HCT116 (cell line): ENCODE results near the gene STRAP. TPM values are rescaled to one million over a fixed set of nuclear protein-coding genes. Genes with fewer than 3 reads are reported as not detected.
A peak's percentile ranks its signal among the peaks of the same experiment; 100 is the strongest.

Source experiments
- ATAC-seq: fragments of 200-7000 bp; cut with Tn5 transposase; 2 replicates; pipeline ENCODE4 v1.9.1; 2020; ENCODE audit warnings: mild to moderate bottlenecking, moderate library complexity
- BruUV-seq: library from RNA; stranded (reverse); fragments of 400-500 nt; replicated peaks from 2 replicates; lab custom pipeline; 2021; lab: Mats Ljungman, UMichigan
- CTCF ChIA-PET: fragments of 300-600 bp; sonication (Branson Sonifier 250); formaldehyde crosslinking; loops from one replicate; lab custom pipeline; 2021; ENCODE audit warnings: antibody characterized with exemption; lab: Charles Lee
- POLR2A ChIA-PET: fragments of 300-600, 350-600 bp; sonication (Branson Sonifier 250); formaldehyde crosslinking; loops from one replicate; lab custom pipeline; 2021; ENCODE audit warnings: antibody characterized with exemption; lab: Charles Lee
- RAD21 ChIA-PET, 2 experiments: fragments of 300-600 bp; sonication (Branson Sonifier 250); formaldehyde crosslinking; loops; one replicate each; lab custom pipeline; 2023; ENCODE audit warnings: low total read pairs in 2 of 2; ENCODE audit not compliant: uncharacterized antibody in 2 of 2, unreplicated experiment in 2 of 2, low non-redundant PET in 1 of 2; lab: Charles Lee
- DNase-seq: peaks from one replicate; pipeline ENCODE4 v3.0.0-alpha.2; 2010; ENCODE audit warnings: low read depth, low spot score
- H2AFZ ChIP-seq: fragments of 200-600 bp; shearing (Covaris generic), sonication (generic); 2 replicates; pipeline ENCODE4 v1.6.1; 2017; ENCODE audit warnings: low read depth, mixed run types, mixed read lengths, antibody characterized with exemption, low read length; ENCODE audit not compliant: poor library complexity, severe bottlenecking
- H3K27ac ChIP-seq: 2 replicates; pipeline ENCODE4 v1.5.1; 2012; ENCODE audit warnings: low read depth, low read length
- H3K27me3 ChIP-seq: fragments of 200-600 bp; sonication (generic); 2 replicates; pipeline ENCODE4 v1.6.1; 2016; ENCODE audit warnings: mixed run types, low read length, mixed read lengths; ENCODE audit not compliant: insufficient read depth
- H3K36me3 ChIP-seq, 2 experiments: fragments of 200-500 bp in 1 of 2; fragments of 200-600 bp in 1 of 2; sonication (Bioruptor generic) in 1 of 2; sonication (generic) in 1 of 2; 2 replicates each; pipeline versions ENCODE4 v1.5.1 to v1.6.1; 2014 to 2016; ENCODE audit warnings: low read length in 2 of 2, inconsistent platforms in 1 of 2, mixed read lengths in 1 of 2, mixed run types in 1 of 2; ENCODE audit not compliant: insufficient read depth in 2 of 2, control insufficient read depth in 1 of 2
- H3K4me1 ChIP-seq, 2 experiments: fragments of 200-600 bp in 1 of 2; sonication (generic) in 1 of 2; 2 replicates each; pipeline versions ENCODE4 v1.5.1 to v1.6.1; 2012 to 2017; ENCODE audit warnings: low read length in 2 of 2, inconsistent platforms in 1 of 2, mild to moderate bottlenecking in 1 of 2, mixed read lengths in 1 of 2, mixed run types in 1 of 2, moderate library complexity in 1 of 2; ENCODE audit not compliant: insufficient read depth in 2 of 2, control insufficient read depth in 1 of 2
- H3K4me2 ChIP-seq: fragments of 200-600 bp; sonication (generic); 2 replicates; pipeline ENCODE4 v1.6.1; 2017; ENCODE audit warnings: mixed run types, low read length, mixed read lengths
- H3K4me3 ChIP-seq, 2 experiments: fragments of 200-600 bp in 1 of 2; sonication (generic) in 1 of 2; replicated peaks in 1 of 2; 2 replicates each; pipeline ENCODE4 v1.5.1; 2011 to 2016; ENCODE audit warnings: low read length in 2 of 2, control low read depth in 1 of 2, low read depth in 1 of 2, mild to moderate bottlenecking in 1 of 2, mixed read lengths in 1 of 2, mixed run types in 1 of 2
- H3K79me2 ChIP-seq: fragments of 200-600 bp; sonication (generic); 2 replicates; pipeline ENCODE4 v1.6.1; 2017; ENCODE audit warnings: mild to moderate bottlenecking, mixed run types, low read length, moderate library complexity, mixed read lengths; ENCODE audit not compliant: insufficient read depth
- H3K9ac ChIP-seq: fragments of 200-600 bp; sonication (generic); 2 replicates; pipeline ENCODE4 v1.6.1; 2016; ENCODE audit warnings: low read length, mixed read lengths
- H3K9me2 ChIP-seq: fragments of 200-600 bp; sonication (generic), shearing (Covaris generic); 2 replicates; pipeline ENCODE4 v1.6.1; 2017; ENCODE audit warnings: mixed run types, mild to moderate bottlenecking, moderate library complexity; ENCODE audit not compliant: insufficient read depth
- H3K9me3 ChIP-seq, 2 experiments: fragments of 200-500 bp in 1 of 2; fragments of 200-600 bp in 1 of 2; sonication (Bioruptor generic) in 1 of 2; sonication (generic) in 1 of 2; 2 replicates each; pipeline ENCODE4 v1.6.1; 2014 to 2017; ENCODE audit warnings: low read length in 2 of 2, mixed read lengths in 2 of 2, inconsistent platforms in 1 of 2, low read depth in 1 of 2, mild to moderate bottlenecking in 1 of 2, mixed run types in 1 of 2, moderate library complexity in 1 of 2; ENCODE audit not compliant: control insufficient read depth in 1 of 2, insufficient read depth in 1 of 2
- H4K20me1 ChIP-seq: fragments of 200-600 bp; sonication (generic), shearing (Covaris generic); 2 replicates; pipeline ENCODE4 v1.6.1; 2017; ENCODE audit warnings: mixed run types, mild to moderate bottlenecking, moderate library complexity; ENCODE audit not compliant: insufficient read depth
- EGR1 ChIP-seq: IDR thresholded peaks from 2 replicates; pipeline ENCODE4 v1.6.1; 2012; ENCODE audit warnings: low read depth
- ELF1 ChIP-seq: IDR thresholded peaks from 2 replicates; pipeline ENCODE4 v1.6.1; 2012; ENCODE audit warnings: low read depth, borderline replicate concordance
- intact Hi-C: fragments of 100-400 bp; cut with micrococcal nuclease; formaldehyde crosslinking; loops from 2 replicates; pipeline ENCODE4 v1.10.0; 2022
- total RNA-seq: library from RNA; stranded (reverse); gene quantifications from one replicate; pipeline ENCODE4 v1.2.1, GENCODE V29; 2021; ENCODE audit not compliant: unreplicated experiment

The STRAP gene
- total RNA-seq, 1 experiment from 2014 or later, result 156 TPM

DNA sequence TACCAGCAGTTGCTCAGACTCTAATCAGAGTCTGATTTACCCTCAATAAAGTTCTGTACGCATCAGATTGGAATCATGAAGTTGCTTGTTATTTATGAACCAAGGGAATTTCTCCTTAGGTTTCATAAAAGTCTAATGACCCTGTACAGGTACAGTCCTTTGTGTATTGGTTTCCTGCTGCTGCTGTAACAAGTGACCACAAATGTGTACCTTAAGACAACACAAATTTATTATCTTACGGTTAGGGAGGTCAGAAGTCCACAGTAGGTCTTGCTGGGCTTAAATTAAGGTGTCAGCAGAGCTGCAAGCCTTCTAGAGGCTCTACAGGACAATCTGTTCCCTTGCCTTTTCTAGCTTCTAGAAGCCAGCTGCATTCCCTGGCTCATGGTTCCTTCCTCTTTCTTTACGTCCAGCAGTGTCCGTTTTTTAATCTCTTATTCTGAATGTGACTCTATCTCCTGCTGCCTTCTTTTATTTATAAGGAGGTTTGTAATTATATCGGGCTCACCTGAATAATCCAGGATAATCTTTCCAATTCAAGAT, 22.3 kb downstream of the STRAP start:
- Histone ChIP-seq H3K9ac (no peak overlapping the region), H3K4me1 (peaks cover 0 to under 1% of the 10 kb centered on the region in 2 experiments; a peak in 1 of 4 replicates), H3K4me2 (no peak overlapping the region), H2AFZ (no peak overlapping the region), H3K27ac (no peak overlapping the region), H4K20me1 (0 out of 2 replicates have a peak, but pooled peaks cover 4% of the 10 kb centered on the region)
- ChIA-PET CTCF (no interaction called here), RAD21 (no interaction called here), POLR2A (no interaction called here)
- BruUV-seq, result no TSS peak
- intact Hi-C loops, result no loop called here
- TF ChIP-seq ELF1, result no peak
- TF ChIP-seq, all 23 proteins: peak for 0
- DNase-seq, result no peak
- H3K27me3 ChIP-seq, result no peaks in the 10 kb centered on the region
- no peak for ATAC-seq
- H3K4me3 ChIP-seq, result no peak overlapping the region
- no peaks in the 10 kb centered on the region for H3K9me2 ChIP-seq
- H3K36me3 ChIP-seq, result peaks cover 34 to 42% of the 10 kb centered on the region in 2 experiments
- H3K79me2 ChIP-seq, result peaks cover 17% of the 10 kb centered on the region
- H3K9me3 ChIP-seq, result no peaks in the 10 kb centered on the region

DNA sequence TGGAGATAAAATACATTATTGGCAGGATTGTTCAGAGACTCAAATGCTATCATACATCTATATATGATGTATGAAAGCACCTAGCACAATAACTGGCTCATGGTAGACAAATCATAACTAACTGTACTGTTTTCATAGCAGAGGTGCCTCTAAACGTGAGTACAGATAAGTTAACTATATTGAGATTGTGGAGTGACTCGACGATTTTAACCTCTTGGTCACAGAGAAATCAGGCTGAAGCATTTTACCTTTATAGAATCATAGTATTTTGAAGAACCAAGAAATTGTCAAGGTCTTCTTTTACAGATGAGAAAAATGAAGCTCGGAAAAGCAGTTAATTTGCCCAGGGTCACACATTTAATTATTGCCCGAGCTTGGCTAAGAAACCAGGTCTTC, 28.3 kb downstream of the STRAP start:
- H2AFZ ChIP-seq, result peak overlapping the region; percentile 86
- H3K9me3 ChIP-seq, result no peaks in the 10 kb centered on the region
- DNase-seq (no peak), ATAC-seq (no peak)
- H3K36me3 ChIP-seq, result no peaks in the 10 kb centered on the region; a peak in 1 of 4 replicates
- H3K9ac ChIP-seq, result peak overlapping the region; percentile 91
- intact Hi-C loops, result no loop called here
- H3K79me2 ChIP-seq, result 0 out of 2 replicates have a peak, but pooled peaks cover 7% of the 10 kb centered on the region
- H3K4me3 ChIP-seq, result peak overlapping the region in 1 of 2 experiments; percentile 85; a peak in 2 of 4 replicates
- ChIA-PET POLR2A (interaction anchor here (0.7 to 1.2 kb wide), 3 partner anchors 15 to 29 kb away, joined by 3 read pairs; no protein-coding TSS in a partner anchor), CTCF (interaction anchor here (1.0 to 3.2 kb wide), 3 partner anchors 12 to 378 kb away, joined by 3 to 26 read pairs (median 7); no protein-coding TSS in a partner anchor), RAD21 (no interaction called here)
- H3K4me1 ChIP-seq, result peaks cover 8 to 22% of the 10 kb centered on the region in 2 experiments; a peak in 3 of 4 replicates
- no peaks in the 10 kb centered on the region for H4K20me1 ChIP-seq
- no peak for TF ChIP-seq EGR1
- BruUV-seq, result no TSS peak
- H3K27ac ChIP-seq, result peak overlapping the region; percentile 70; the same call in 1 of the 2 replicates
- no peaks in the 10 kb centered on the region for H3K27me3 ChIP-seq
- H3K4me2 ChIP-seq, result peak overlapping the region; percentile 98
- no peaks in the 10 kb centered on the region for H3K9me2 ChIP-seq
